ENCODE results near the gene PRKG1.
"Not testable (repeated sequence)": the region's sequence is repeated elsewhere in the genome, so short reads cannot be mapped to it uniquely, and the experiment has no call there.

DNA sequence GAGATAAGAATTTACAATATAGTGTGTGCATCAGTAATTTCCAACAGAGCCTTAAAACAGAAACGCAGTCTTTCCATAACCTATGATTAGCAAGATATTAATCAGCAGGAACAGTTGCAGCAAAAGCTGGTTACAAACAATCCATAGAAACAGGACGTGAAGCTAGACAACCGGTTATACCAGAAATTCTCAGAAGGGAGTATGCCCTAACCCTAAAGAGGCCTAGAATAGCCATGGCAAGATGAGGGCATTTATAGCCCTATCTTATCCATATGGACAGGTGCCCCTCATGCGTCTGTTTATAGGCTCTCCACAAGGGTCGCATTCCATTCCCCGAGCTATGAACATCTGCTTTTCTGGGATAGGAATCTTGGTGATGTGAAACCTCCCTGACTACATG lies 506.9 kb downstream of the PRKG1 start:
- not testable (repeated sequence) for TF ChIP-seq POLR2A (IDR thresholded peaks at IDR 0.05; ENCODE audit: low read depth, low read length); TAF1 (IDR thresholded peaks at IDR 0.05; ENCODE audit: low read depth, low read length); POLR2AphosphoS5 (IDR thresholded peaks at IDR 0.05; ENCODE audit: low read depth, low read length); SPI1 (IDR thresholded peaks at IDR 0.05; ENCODE audit: low read depth, low read length); PAX5 (IDR thresholded peaks at IDR 0.05; ENCODE audit: insufficient read depth, low read length, severe bottlenecking)

Measured in GM12891 (cell line).